Fibroblast of skin of back (primary cell): Measurements from ENCODE around the gene PELO. TPM values are rescaled to one million over a fixed set of nuclear protein-coding genes. Genes with fewer than 3 reads are reported as not detected.
"Not testable (repeated sequence)": the region's sequence is repeated elsewhere in the genome, so short reads cannot be mapped to it uniquely, and the experiment has no call there.

Experiments
- DNase-seq: peaks from one replicate; pipeline ENCODE4 v3.0.0-alpha.2; 2013
- polyA plus RNA-seq, 2 experiments: library from polyadenylated mRNA; unstranded; fragments of 120-200 nt; gene quantifications; one replicate each; pipeline ENCODE4 v1.2.1, GENCODE V29; 2013; ENCODE audit not compliant: insufficient read length in 2 of 2

The PELO gene, protein sequence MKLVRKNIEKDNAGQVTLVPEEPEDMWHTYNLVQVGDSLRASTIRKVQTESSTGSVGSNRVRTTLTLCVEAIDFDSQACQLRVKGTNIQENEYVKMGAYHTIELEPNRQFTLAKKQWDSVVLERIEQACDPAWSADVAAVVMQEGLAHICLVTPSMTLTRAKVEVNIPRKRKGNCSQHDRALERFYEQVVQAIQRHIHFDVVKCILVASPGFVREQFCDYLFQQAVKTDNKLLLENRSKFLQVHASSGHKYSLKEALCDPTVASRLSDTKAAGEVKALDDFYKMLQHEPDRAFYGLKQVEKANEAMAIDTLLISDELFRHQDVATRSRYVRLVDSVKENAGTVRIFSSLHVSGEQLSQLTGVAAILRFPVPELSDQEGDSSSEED
- 33.5 TPM for polyA plus RNA-seq (2013, experiment 1 of 2; ENCODE audit: insufficient read length)
- polyA plus RNA-seq (2013, experiment 2 of 2; ENCODE audit: insufficient read length): 35.8 TPM

DNA sequence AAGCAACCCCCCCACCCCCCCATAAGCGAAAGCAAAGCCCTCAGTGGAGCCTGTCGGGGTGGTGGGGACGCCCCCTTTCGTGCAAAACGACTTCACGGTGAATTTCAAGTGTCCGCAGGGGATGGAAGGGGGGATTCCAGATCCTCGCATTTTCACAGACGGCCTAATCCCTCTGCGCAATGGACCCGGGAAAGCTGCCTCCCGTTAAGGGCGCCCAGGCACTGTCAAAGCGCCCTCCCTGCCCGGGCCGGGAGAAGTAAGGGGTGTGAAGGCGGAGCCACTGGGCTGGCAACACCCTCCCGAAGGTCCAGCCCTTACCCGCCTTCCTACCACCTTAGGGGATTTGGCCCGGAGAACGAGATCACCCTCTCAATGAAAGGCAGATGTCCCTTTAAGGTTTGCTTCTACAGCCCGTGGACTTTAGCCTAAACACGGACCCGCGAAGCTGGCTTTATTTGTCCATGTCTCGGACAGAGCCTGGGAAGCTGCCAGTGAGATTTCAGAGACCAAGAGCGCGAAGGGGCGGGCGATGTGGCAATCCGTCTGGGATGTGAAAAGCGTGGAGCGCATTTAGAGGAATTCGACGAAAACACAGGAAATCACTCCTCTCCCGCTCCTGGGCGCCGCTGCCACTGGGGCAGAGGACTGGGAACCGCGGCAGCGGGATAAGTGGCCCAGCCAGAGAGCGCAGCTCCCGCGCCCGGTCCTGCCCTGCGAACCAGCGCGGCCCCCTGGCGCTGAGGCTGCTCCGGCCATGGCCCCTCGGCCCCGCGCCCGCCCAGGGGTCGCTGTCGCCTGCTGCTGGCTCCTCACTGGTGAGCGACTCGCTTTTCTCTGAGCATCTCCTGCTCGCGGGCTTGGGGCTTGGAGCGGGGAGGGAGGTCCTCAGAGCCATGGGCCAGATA is at the start of gene PELO, which contains the start of gene ITGA1:
TSS of gene PELO (plus strand) at position 317 of the 905 bp plus-strand sequence. CDS start 12,479 bp downstream, outside the sequence.
TSS of gene ITGA1 (plus strand) at position 317 of the 905 bp plus-strand sequence. CDS start at position 755, 438 bp downstream.
- peak; percentile 87 for DNase-seq

DNA sequence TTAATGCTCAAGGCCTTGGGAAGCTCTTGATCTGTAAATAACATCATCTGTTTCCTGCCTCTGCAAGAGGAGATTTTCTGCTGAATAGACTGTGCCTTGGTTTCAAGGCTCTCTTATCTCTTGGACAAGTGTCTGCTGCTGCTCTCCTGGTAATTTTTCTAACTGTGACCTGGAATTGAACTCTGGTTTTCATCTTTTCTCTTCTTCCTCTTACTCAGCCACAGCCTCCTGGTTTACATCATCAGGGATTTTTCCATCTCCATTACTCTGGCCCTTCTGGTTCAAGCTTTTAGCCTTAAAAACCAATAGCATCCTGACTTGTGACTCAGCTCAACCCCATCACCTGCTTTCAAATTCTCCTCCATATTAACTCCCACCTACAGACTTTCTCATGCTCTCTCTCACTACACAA is 49.6 kb upstream of the PELO start:
- DNase-seq: no peak

DNA sequence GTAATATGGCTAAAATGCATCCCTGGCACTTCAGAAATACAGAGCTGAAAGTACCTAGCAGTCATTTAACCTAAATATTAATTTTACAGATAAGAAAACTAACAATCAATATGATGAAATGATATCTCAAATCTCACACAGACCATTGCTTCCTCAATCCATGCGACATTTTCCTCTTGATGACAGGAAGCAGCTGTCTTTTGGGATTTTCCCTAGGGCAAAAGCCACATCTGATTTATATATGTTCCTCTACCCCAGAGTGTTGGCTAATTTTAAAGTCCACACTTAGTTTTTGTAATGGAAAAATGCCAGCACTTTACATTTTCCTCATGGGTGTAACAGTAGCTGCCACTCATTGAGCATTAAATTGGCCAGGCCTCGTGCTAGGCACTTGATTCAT is 47.7 kb upstream of the PELO start:
- DNase-seq: no peak

DNA sequence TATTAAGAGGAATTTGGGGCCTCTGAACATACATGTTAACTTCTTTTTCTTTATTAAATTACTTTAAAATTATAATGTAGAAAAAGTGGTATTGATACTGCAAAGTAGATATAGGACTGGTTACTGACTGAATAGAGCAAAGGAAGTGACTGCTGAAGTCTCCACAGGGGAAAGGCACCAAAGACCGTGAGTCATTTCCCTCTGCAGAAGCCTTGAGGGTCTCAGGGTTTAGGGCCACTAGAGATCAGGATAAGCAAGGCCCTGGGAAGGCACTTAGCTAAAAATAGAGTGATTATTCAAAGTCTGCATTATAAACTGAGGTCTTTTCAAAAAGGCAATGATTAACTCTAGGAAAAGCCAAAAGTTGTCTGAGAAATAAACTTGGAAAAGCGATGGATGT is 44.7 kb upstream of the PELO start:
- peak; percentile 43 for DNase-seq

DNA sequence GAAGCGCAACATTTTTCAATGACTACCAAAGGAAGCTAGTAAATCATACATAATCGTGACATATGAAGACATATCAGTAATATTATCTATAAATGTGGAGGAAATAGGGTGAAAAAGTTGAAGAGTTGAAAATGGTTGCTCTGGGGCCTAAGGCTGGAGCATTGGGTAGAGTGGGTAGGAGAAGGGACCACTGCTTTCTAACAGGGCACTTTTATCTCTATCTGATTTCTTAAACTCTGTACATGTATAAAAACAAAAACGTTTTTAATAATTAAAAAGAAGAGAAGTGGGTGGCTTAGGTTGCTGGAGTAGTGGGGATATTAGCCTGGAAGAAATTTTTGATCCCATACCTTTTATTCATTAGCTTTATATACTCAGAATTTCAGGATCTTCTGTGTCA is 44.2 kb upstream of the PELO start:
- DNase-seq: no peak

DNA sequence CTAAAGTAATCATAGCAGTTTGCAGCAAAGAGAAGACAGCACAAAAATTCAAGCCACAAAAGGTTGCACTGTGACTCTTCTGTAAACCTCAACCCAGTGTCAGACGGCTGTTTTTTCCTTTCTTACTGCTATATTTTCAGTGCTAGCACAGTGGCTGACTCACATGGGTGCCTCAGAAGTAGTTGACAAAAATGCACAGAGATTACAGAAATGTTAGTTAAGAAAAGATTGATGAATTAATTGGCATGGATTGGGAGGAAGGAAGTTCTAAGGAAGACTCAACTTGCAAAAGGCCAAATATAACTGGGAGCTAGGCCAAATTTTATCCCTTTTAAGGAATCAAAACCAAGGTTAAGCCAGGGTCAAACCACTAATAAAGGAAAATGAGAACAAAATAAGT is 43.7 kb upstream of the PELO start:
- peak; percentile 44 for DNase-seq

DNA sequence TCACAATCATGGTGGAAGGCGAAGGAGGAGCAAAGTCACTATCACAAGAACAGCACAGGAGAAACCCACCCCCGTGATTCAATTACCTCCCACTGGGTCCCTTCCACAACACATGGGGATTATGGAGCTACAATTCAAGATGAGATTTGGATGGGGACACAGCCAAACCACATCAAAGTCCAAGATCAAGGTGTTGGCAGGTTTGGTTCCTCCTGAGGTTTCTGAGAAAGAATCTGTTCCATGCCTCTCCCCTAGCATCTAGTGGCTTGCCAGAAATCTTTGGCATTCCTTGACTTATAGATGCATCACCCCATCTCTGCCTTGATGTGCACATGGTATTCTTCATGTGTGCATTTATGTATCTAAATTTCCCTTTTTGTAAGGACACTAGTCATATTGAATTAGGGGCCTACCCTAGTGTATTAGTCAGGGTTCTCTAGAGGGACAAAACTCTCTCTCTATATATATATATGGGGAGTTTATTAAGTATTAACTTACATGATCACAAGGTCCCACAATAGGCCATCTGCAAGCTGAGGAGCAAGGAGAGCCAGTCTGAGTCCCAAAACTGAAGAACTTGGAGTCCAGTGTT is 42.8 kb upstream of the PELO start:
- not testable (repeated sequence) for DNase-seq

DNA sequence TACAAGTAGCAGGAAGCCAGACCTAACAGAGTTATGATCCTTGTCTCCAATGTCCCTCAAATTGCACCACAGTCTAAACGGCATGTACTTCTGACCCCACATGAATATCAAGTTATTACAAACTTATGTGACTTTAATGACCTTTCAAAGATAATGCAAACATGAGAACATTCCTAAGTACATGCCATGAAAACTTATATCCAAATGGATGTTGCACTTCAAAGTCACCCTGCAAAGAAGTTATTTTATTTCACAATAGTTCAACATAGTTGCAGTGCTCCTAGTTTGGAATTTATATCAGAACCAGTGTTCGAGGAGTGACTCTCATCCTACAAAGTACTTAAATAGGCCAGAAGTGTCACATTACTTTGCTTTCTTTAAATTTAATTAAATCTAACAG is 41.2 kb upstream of the PELO start:
- peak; percentile 62 for DNase-seq

DNA sequence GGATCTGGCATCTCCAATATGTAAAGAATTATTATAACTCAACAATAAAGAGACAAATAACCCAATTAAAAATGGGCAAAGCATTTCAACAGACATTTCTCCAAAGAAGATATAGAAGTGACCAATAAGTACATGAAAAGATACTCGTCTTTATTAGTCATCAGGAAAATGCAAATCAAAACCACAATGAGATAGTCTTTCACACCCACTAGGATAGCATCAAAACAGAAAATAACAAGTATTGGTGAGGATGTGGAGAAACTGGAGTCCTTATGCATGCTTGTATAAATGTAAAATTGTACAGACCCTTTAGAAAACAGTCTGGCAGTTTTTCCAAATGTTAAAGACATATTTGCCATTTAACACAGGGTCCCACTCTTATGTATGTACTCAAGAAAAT is 39.1 kb upstream of the PELO start:
- no peak for DNase-seq

DNA sequence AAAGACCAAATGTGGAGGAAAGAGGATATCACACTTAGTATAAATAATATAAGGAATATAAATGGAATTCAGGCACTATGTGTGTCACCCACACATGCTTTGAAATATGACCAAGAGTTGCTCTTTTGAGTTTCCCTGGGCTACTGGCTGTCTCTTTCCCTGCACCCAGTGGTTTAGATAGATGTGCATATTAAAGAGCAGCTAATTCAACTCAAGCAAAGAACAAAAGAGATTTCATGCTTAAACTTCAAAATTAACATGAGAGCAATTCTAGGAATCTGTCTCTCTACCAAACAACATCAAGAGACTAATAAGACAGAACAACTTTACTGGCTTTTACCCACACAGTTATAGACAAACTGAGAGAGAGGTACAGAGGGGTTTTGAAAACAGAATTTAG is 38.0 kb upstream of the PELO start:
- DNase-seq: no peak

DNA sequence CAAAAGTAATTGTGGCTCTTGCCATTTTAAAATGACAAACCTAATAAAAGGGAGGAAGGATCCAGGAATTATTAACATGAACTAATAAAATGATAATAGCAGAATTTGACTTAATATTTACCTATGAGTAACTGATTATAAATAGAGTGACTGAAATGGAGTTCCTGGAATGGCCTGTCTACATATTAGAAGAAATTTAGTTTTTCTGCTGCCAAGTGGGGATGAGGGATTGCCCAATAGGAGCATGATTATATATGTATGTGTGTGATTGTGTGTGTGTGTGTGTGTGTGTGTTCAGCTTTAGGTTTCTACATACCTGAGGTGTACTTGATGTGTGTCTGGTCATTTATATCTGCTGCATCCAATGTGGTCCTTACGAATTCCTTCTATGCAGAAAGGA is 36.6 kb upstream of the PELO start:
- no peak for DNase-seq

DNA sequence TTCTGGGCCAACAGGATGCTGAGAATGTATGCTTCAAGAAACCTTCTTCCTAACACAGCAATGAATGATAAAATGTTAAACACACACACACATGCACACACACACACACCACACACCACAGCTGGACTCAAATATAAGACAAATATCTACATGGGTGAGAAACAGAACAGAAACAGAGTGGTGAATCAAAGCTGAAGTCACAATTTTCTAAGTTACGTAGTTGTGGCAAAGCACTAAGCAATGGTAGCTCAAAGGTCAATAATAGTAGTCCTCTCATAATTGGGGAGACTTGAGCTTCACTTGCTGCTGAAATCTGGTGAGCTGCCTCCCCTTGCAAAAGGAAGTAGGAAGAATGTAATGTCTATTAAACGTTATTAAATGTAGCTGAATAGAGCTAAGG is 33.7 kb upstream of the PELO start:
- DNase-seq: no peak

DNA sequence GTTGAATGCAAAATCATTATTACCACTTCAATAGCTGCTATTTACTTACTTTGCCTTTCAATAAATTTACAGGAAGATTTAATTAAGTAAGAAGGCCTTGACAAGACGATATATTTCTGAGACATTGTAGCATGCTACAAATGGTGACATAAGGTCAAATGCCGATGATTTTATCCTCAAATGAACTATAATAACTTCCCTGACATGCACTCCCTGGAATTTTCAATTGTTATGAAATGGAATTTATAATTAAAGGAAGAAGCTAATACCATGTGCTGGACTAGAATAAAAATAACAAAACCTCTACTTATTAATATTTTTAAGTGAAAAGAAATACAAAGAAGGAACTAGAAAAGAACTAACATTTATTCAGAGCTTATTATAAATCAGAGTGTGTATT is 30.2 kb upstream of the PELO start:
- peak; percentile 48 for DNase-seq

DNA sequence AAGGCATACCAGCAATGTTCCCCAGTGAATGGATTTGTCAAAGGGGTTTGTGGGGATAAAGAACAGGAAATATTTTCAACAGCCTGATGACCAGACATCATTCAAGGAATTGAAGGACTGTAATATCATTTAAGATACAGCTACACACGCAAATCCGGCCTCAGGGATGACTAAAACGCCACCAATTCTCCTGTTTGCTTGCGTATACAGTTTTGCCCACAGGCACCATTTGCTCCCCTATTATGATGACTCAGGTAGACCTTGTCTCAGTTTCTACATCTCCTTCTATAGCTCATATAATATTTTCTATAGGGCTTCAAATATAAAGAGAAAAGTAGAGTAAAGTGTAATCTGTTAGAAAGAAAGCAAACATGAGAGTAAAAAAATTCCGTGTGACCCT is 29.7 kb upstream of the PELO start:
- no peak for DNase-seq

DNA sequence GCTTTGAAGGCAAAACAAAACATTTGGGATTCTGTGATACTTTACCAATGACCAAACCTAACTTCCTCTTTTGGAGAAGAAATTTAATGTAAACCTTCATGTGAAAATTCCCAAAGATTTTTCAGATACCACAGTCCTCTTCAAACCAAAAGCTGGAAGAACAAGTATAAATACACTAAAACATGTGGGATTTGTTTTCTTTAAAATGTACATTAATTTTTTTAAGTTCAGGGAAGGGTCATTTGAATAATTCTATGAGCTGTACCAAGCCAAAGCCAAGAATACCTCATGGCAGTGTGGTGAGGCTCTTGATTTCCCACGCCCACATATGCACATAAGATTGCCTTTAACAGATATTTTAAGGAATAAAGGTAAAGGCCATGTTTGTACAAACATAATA is 28.4 kb upstream of the PELO start:
- DNase-seq: peak; percentile 82

DNA sequence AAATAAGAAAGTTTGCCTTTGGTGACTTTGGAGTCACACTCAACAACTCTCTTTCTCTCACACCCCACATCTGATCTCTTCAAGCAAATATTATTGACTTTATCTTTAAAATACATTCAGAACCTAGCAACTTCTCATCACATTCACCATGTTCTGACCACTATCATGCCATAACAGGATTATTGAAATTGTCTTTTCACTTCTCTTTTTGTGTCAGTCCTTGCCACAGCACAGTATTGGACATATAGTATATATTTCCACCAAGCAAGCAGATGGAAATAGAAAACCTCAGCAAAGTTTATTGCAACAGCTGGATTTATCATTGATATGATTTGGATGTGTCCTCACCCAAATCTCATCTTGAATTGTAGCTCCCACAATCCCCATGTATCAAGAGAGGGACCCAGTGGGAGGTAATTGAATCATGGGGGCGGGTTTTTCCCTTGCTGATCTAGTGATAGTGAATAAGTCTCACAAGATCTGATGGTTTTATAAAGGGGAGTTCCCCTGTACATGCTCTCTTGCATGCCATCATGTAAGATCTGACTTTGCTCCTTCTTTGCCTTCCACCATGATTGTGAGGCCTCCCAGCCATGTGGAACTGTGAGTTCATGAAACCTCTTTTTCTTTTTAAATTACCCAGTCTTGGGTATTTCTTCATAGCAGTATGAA is 26.9 kb upstream of the PELO start:
- no peak for DNase-seq

DNA sequence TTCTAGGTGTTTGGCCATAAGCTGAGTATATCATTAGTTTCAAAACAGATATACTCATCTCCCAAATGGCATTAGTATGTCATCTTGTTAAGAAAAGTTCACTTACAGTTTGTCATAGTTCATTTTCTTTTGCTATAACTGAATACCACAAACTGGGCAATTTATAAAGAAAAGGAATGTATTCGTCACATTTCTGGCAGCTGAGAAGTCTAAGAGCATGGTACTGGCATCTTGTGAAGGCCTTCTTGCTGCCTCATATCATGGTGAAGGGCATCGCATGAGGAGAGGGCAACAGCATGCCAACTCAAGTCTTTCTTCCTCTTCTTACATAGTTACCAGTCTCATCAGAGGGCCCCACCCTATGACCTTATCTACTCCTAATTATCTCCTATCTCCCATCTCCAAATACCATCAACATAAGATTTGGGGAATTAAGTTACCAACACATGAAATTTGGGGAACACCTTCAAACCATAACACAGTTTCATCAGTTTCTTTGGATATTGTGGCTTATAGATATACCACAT is 20.4 kb upstream of the PELO start:
- peak; percentile 31 for DNase-seq

DNA sequence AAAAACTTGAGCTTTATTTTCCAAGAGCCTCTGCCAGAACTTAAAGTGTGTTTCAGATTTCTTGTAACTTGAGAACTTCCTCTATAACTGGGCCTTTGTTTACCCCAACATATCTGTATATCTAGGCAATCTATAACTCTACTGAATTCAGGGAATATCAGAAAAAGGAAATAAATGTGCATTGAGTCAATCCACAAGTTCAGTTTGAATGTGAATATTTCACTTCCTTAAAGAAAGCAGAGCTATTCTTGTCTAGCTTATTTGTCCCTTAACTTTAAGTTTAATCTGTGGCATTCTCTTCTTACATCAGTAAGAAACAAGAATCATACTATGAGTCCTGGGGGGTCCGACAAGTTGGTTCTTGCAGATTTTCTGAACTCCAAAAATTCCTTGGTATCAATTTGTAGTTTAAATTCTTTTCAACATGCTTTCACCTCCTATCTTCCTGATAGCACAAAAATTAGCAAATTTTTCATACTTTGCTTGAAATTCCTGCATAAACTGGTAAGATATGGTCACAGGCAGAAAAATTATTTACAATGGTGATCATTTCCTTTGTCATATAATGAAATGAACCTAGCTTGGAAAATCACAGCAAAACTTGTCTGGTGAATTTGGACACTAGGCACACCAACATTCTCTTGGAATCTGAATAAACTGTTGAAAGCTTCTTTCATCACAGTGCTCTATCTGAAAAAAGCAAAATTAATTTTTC is 19.8 kb upstream of the PELO start:
- DNase-seq: no peak

DNA sequence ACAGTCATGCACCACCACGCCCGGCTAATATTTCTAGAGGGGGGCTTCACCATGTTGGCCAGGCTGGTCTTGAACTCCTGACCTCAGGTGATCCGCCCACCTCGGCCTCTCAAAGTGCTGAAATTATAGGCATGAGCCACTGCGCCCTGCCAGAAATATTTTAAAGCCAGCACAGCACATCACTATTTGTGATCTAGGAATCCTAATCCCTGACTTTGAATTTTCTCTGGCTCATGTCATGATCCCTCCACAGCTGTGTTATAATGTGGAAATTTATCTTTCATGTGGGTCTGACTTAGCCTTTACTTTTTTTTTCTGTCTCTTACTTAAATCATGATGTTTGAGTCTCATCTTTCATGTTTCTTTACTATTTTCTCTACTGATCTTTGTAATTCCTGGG is 18.7 kb upstream of the PELO start:
- DNase-seq: peak; percentile 15

DNA sequence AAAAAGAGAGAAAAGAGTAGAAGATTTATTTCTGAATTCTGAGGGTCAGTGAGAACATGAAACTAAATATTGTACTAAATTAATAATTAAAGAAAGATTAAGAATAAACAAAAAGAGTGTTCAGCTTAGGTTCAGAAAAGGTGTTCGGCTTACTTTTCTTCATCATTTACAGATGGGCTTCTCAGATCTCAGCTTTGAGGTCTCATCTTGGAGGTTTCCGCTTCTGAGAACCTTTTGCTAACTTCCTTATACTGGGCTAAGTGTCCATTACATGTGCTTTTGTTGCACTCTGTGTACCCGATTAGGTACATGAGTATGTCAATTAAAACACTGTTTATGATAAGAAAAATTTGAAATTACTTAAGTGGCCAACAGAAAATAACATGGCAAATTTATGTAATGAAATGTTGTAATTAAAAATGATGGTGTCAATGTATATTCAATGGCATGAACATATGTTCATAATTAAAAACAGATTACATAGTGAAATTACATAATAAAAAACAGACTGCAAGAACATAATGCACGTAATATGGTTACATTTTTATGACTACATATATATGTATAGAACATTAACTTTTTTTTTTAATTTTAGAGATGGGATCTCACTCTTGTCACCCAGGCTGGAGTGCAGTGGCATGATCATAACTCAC is 17.3 kb upstream of the PELO start:
- DNase-seq: no peak
